ENCODE data around the gene RGL2. TPM values are rescaled to one million over a fixed set of nuclear protein-coding genes. Genes with fewer than 3 reads are reported as not detected.

Gene RGL2
- total RNA-seq, 5 donors from 2014 or later (not counting 1 experiment from before 2014, with no cell fraction given): 55.9 to 72.0 (median 66.0) TPM

- peaks cover 9 to 80% of the 10 kb centered on the region in 2 donors for H3K36me3 ChIP-seq (ENCODE audit: control insufficient read depth in 2 of 2, extremely low read depth in 1 of 2, insufficient read depth in 1 of 2, low read length in 1 of 2)
- H3K4me3 Mint-ChIP-seq: no peak overlapping the region
- H3K4me3 ChIP-seq (ENCODE audit: control insufficient read depth in 1 of 2, extremely low read depth in 1 of 2, low read length in 1 of 2): no peak overlapping the region
- no peaks in the 10 kb centered on the region for H3K27me3 ChIP-seq (replicated peaks in 1 of 2; ENCODE audit: control insufficient read depth in 2 of 2, extremely low read depth in 1 of 2, insufficient read depth in 2 of 2, low read length in 1 of 2)
- CTCF ChIA-PET: interaction anchor here in 1 of 2 donors (0.8 kb wide), 1 partner anchor 129 kb away, joined by 3 read pairs; no protein-coding TSS in a partner anchor
- peaks cover 36% of the 10 kb centered on the region for H3K36me3 Mint-ChIP-seq
- no peaks in the 10 kb centered on the region for H3K9me3 Mint-ChIP-seq
- no peaks in the 10 kb centered on the region for H3K9me3 ChIP-seq
- no peaks in the 10 kb centered on the region for H3K27me3 Mint-ChIP-seq
- peaks cover 2 to 50% of the 10 kb centered on the region in 2 experiments for H3K4me1 ChIP-seq (ENCODE audit: control insufficient read depth in 1 of 2, extremely low read depth in 1 of 2, insufficient read depth in 2 of 2, low read length in 2 of 2)
- H3K27ac ChIP-seq (ENCODE audit: low read length): peak overlapping the region; percentile 29
- POLR2A ChIA-PET: interaction anchor here in 1 of 2 donors (1.1 kb wide), 1 partner anchor 28 kb away, joined by 3 read pairs; no protein-coding TSS in a partner anchor
- 86% methylated on average over 3 of the region's 4 CpGs for WGBS (ENCODE audit: insufficient coverage)
- ATAC-seq (replicated peaks in 1 of 4): no peak
- peak overlapping the region; percentile 3 to 43 for H3K27ac Mint-ChIP-seq
- no peak for DNase-seq
- peaks cover 38 to 47% (median 46%) of the 10 kb centered on the region in 3 donors for H3K4me1 Mint-ChIP-seq
Measured at GRCh38 chr6:33306356-33306755, 7.6 kb upstream of the RGL2 start.

- Mint-ChIP-seq H3K27ac (no peak overlapping the region), H3K36me3 (peaks cover 30% of the 10 kb centered on the region), H3K27me3 (no peaks in the 10 kb centered on the region), H3K9me3 (no peaks in the 10 kb centered on the region), H3K4me1 (peaks cover 35 to 53% (median 46%) of the 10 kb centered on the region in 3 donors), H3K4me3 (no peak overlapping the region)
- ChIA-PET POLR2A (interaction anchor here in 1 of 2 donors (0.6 kb wide), 1 partner anchor 50 kb away, joined by 3 read pairs; no protein-coding TSS in a partner anchor), CTCF (no interaction called here)
- DNase-seq (no peak), ATAC-seq (replicated peaks in 1 of 4) (no peak)
- no peak overlapping the region for H3K27ac ChIP-seq (ENCODE audit: low read length)
- peaks cover 9 to 69% of the 10 kb centered on the region in 2 donors for H3K36me3 ChIP-seq (ENCODE audit: control insufficient read depth in 2 of 2, extremely low read depth in 1 of 2, insufficient read depth in 1 of 2, low read length in 1 of 2)
- H3K9me3 ChIP-seq: no peaks in the 10 kb centered on the region
- no peak overlapping the region for H3K4me3 ChIP-seq (ENCODE audit: control insufficient read depth in 1 of 2, extremely low read depth in 1 of 2, low read length in 1 of 2)
- H3K4me1 ChIP-seq (ENCODE audit: control insufficient read depth in 1 of 2, extremely low read depth in 1 of 2, insufficient read depth in 2 of 2, low read length in 2 of 2): peaks cover under 1 to 48% of the 10 kb centered on the region in 2 experiments
- 92% methylated on average over 8 of the region's 8 CpGs for WGBS (ENCODE audit: insufficient coverage)
- H3K27me3 ChIP-seq (replicated peaks in 1 of 2; ENCODE audit: control insufficient read depth in 2 of 2, extremely low read depth in 1 of 2, insufficient read depth in 2 of 2, low read length in 1 of 2): no peaks in the 10 kb centered on the region
Measured at GRCh38 chr6:33305052-33305451, 6.3 kb upstream of the RGL2 start.

GRCh38 chr6:33304216-33304615 is 5.5 kb upstream of the RGL2 start:
- H3K4me3 ChIP-seq (ENCODE audit: control insufficient read depth in 1 of 2, extremely low read depth in 1 of 2, low read length in 1 of 2): no peak overlapping the region
- no peak for DNase-seq
- peaks cover 9 to 66% of the 10 kb centered on the region in 2 donors for H3K36me3 ChIP-seq (ENCODE audit: control insufficient read depth in 2 of 2, extremely low read depth in 1 of 2, insufficient read depth in 1 of 2, low read length in 1 of 2)
- peaks cover 3 to 47% of the 10 kb centered on the region in 2 experiments for H3K4me1 ChIP-seq (ENCODE audit: control insufficient read depth in 1 of 2, extremely low read depth in 1 of 2, insufficient read depth in 2 of 2, low read length in 2 of 2)
- Mint-ChIP-seq H3K27ac (no peak overlapping the region), H3K27me3 (no peaks in the 10 kb centered on the region), H3K36me3 (peaks cover 33% of the 10 kb centered on the region), H3K4me3 (no peak overlapping the region), H3K4me1 (peaks cover 43 to 61% (median 55%) of the 10 kb centered on the region in 3 donors), H3K9me3 (no peaks in the 10 kb centered on the region)
- no peak for ATAC-seq (replicated peaks in 1 of 4)
- ChIA-PET POLR2A (no interaction called here), CTCF (no interaction called here)
- whole genome bisulfite sequencing (ENCODE audit: insufficient coverage): 100% methylated on average over 5 of the region's 16 CpGs
- H3K27me3 ChIP-seq (replicated peaks in 1 of 2; ENCODE audit: control insufficient read depth in 2 of 2, extremely low read depth in 1 of 2, insufficient read depth in 2 of 2, low read length in 1 of 2): no peaks in the 10 kb centered on the region
- H3K27ac ChIP-seq (ENCODE audit: low read length): no peak overlapping the region
- no peaks in the 10 kb centered on the region for H3K9me3 ChIP-seq

- Histone ChIP-seq H3K4me1 (ENCODE audit: control insufficient read depth in 1 of 2, extremely low read depth in 1 of 2, insufficient read depth in 2 of 2, low read length in 2 of 2) (peaks cover 7 to 53% of the 10 kb centered on the region in 2 experiments), H3K4me3 (ENCODE audit: control insufficient read depth in 1 of 2, extremely low read depth in 1 of 2, low read length in 1 of 2) (no peak overlapping the region), H3K27me3 (replicated peaks in 1 of 2; ENCODE audit: control insufficient read depth in 2 of 2, extremely low read depth in 1 of 2, insufficient read depth in 2 of 2, low read length in 1 of 2) (no peaks in the 10 kb centered on the region), H3K9me3 (no peaks in the 10 kb centered on the region), H3K27ac (ENCODE audit: low read length) (no peak overlapping the region), H3K36me3 (ENCODE audit: control insufficient read depth in 2 of 2, extremely low read depth in 1 of 2, insufficient read depth in 1 of 2, low read length in 1 of 2) (peaks cover 9 to 51% of the 10 kb centered on the region in 2 donors)
- ATAC-seq (replicated peaks in 1 of 4) (no peak), DNase-seq (no peak)
- ChIA-PET CTCF (interaction anchor here in 1 of 2 donors (0.5 kb wide), 1 partner anchor 149 kb away, joined by 7 read pairs; no protein-coding TSS in a partner anchor), POLR2A (interaction anchor here (0.6 to 1.1 kb wide), 2 partner anchors 8 to 31 kb away, joined by 3 to 6 read pairs; no protein-coding TSS in a partner anchor)
- Mint-ChIP-seq H3K27ac (peak overlapping the region in 1 of 2 donors; percentile 52), H3K27me3 (no peaks in the 10 kb centered on the region), H3K4me3 (peak overlapping the region in 1 of 3 donors; percentile 31), H3K36me3 (peaks cover 26% of the 10 kb centered on the region), H3K9me3 (no peaks in the 10 kb centered on the region), H3K4me1 (peaks cover 37 to 63% (median 50%) of the 10 kb centered on the region in 3 donors)
- no CpG with 5 or more reads among the region's 3 CpGs for WGBS (ENCODE audit: insufficient coverage)
Measured at GRCh38 chr6:33301877-33302276, 3.1 kb upstream of the RGL2 start.

GRCh38 chr6:33299237-33299944 is 649 bp upstream of the RGL2 start:
- Mint-ChIP-seq H3K36me3 (peaks cover 26% of the 10 kb centered on the region), H3K27me3 (no peaks in the 10 kb centered on the region), H3K4me3 (peak overlapping the region; percentile 95 to 99 (median 99)), H3K27ac (peak overlapping the region; percentile 99 to 100), H3K9me3 (no peaks in the 10 kb centered on the region), H3K4me1 (peaks cover 34 to 59% (median 42%) of the 10 kb centered on the region in 3 donors)
- H3K9me3 ChIP-seq: no peaks in the 10 kb centered on the region
- CTCF ChIA-PET: interaction anchor here (0.6 to 1.6 kb wide), 15 partner anchors 9 to 437 kb away, joined by 3 to 16 read pairs (median 4); partner anchors contain the start of genes WDR46 (in 2 of the 2), B3GALT4 (in 1 of the 2), PFDN6 (in 1 of the 2) and RPS18 (in 1 of the 2)
- DNase-seq (peak; percentile 88 to 95 (median 93)), ATAC-seq (replicated peaks in 1 of 4) (peak; percentile 82 to 84 (median 84))
- POLR2A ChIA-PET: interaction anchor here (0.6 to 1.2 kb wide), 9 partner anchors 10 to 328 kb away, joined by 3 to 11 read pairs (median 4); partner anchors contain the start of genes B3GALT4 (in 2 of the 2), RPS18 (in 1 of the 2), VPS52 (in 1 of the 2) and ZBTB22 (in 1 of the 2)
- H3K27ac ChIP-seq (ENCODE audit: low read length): peak overlapping the region; percentile 88
- peaks cover 3 to 53% of the 10 kb centered on the region in 2 donors for H3K36me3 ChIP-seq (ENCODE audit: control insufficient read depth in 2 of 2, extremely low read depth in 1 of 2, insufficient read depth in 1 of 2, low read length in 1 of 2)
- WGBS (ENCODE audit: insufficient coverage): 0% methylated on average over 49 of the region's 54 CpGs
- H3K27me3 ChIP-seq (replicated peaks in 1 of 2; ENCODE audit: control insufficient read depth in 2 of 2, extremely low read depth in 1 of 2, insufficient read depth in 2 of 2, low read length in 1 of 2): no peaks in the 10 kb centered on the region
- H3K4me3 ChIP-seq (ENCODE audit: control insufficient read depth in 1 of 2, extremely low read depth in 1 of 2, low read length in 1 of 2): peak overlapping the region; percentile 89 to 91
- peaks cover 7 to 39% of the 10 kb centered on the region in 2 experiments for H3K4me1 ChIP-seq (ENCODE audit: control insufficient read depth in 1 of 2, extremely low read depth in 1 of 2, insufficient read depth in 2 of 2, low read length in 2 of 2)

Data from T-cell (primary cell).